OCI-LY3 (cell line): ENCODE measurements around the gene TEAD3.

Experiments used
- CTCF ChIP-seq: fragments of 200-600, 300-600 bp; sonication (generic); IDR thresholded peaks from 2 replicates; pipeline ENCODE4 v1.5.1; 2014; ENCODE audit warnings: antibody characterized with exemption, low read length, low read depth
- EZH2phosphoT487 ChIP-seq: fragments of 200-600 bp; shearing (Covaris generic); IDR thresholded peaks from 2 replicates; pipeline ENCODE4 v1.6.1; 2018; ENCODE audit warnings: antibody characterized with exemption, mixed run types, low read depth

- TF ChIP-seq CTCF: no peak
- TF ChIP-seq EZH2phosphoT487: no peak
Observed at GRCh38 chr6:35485402-35485877, 11.4 kb downstream of the TEAD3 start.
